D721Med (cell line): Measurements from ENCODE around the gene C1QL3.
A peak's percentile ranks its signal among the peaks of the same experiment; 100 is the strongest.

Experiments
- DNase-seq: peaks from one replicate; pipeline ENCODE4 v3.0.0; 2011; ENCODE audit warnings: low spot score; ENCODE audit not compliant: insufficient read length
- FAIRE-seq: peaks from 2 replicates; lab custom pipeline; 2011; peaks lifted over from hg19 to GRCh38; lab: Jason Lieb, UNC
- TF ChIP-seq, protein P1 (sequence below): IDR thresholded peaks from 2 replicates; pipeline ENCODE4 v1.5.1; 2012; ENCODE audit warnings: mild to moderate bottlenecking, control low read depth; ENCODE audit not compliant: insufficient read depth; ENCODE audit errors: missing control alignments

The C1QL3 gene

GRCh38 chr10:16519908-16520861 is 1.5 kb downstream of the C1QL3 start:
- TF ChIP-seq, protein P1, sequence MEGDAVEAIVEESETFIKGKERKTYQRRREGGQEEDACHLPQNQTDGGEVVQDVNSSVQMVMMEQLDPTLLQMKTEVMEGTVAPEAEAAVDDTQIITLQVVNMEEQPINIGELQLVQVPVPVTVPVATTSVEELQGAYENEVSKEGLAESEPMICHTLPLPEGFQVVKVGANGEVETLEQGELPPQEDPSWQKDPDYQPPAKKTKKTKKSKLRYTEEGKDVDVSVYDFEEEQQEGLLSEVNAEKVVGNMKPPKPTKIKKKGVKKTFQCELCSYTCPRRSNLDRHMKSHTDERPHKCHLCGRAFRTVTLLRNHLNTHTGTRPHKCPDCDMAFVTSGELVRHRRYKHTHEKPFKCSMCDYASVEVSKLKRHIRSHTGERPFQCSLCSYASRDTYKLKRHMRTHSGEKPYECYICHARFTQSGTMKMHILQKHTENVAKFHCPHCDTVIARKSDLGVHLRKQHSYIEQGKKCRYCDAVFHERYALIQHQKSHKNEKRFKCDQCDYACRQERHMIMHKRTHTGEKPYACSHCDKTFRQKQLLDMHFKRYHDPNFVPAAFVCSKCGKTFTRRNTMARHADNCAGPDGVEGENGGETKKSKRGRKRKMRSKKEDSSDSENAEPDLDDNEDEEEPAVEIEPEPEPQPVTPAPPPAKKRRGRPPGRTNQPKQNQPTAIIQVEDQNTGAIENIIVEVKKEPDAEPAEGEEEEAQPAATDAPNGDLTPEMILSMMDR, result no peak
- FAIRE-seq, result no peak
- DNase-seq, result no peak

- TF ChIP-seq, protein P1, result no peak
- FAIRE-seq (no peak), DNase-seq (no peak)
These were observed 2.3 kb downstream of the C1QL3 start for GRCh38 chr10:16519250-16519907.

DNA sequence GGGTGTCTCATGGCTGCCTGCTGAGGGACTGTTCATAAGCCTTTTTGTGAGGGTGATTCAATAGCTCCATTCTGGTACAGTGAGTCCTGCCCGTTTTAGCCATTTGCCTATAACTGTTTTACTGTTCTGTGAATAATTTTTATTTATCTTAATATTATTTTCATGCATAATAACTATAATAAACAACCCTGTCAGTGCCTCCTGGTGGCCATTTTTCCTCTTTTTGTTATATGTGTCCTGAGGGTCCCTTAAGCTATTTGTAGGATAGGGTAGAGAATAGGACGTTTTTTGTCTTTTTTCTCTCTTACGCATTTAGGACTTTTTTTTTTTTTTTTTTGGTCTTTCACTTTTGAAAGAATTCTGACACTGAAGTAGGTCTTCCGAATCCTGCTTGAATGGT is 2.9 kb downstream of the C1QL3 start:
- no peak for DNase-seq
- TF ChIP-seq, protein P1, result peak; percentile 18
- no peak for FAIRE-seq

GRCh38 chr10:16510843-16511242 is 10.8 kb downstream of the C1QL3 start:
- no peak for DNase-seq

GRCh38 chr10:16509996-16510395 is 11.7 kb downstream of the C1QL3 start:
- FAIRE-seq (no peak), DNase-seq (no peak)
- TF ChIP-seq, protein P1, result no peak

More at GRCh38 chr10:16510843-16511242, 10.8 kb downstream of the C1QL3 start:
- no peak for FAIRE-seq
- TF ChIP-seq, protein P1, result no peak

DNA sequence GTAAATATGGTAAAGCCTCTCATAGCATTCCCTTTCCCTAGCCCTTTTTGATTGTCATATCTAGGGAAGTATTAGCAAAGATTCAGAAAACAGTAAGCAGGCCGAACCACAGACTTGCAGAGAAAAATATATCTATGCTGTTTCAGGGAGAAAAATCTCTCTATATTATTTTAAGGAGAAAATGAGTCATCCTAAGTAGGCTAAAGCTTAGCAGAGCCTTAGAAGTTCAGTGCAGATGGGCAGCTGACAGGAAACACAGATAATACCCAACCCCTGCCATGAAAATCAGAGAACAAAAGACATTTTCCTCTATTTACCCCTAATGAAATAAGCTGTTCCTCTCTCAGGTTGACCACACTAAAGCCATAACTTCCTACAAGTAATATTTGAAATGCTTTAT is 16.5 kb downstream of the C1QL3 start:
- peak; percentile 29 for FAIRE-seq
- DNase-seq, result no peak
- TF ChIP-seq, protein P1, result no peak
